Measurements from ENCODE around the gene PBX4.
"Not testable (repeated sequence)": the region's sequence is repeated elsewhere in the genome, so short reads cannot be mapped to it uniquely, and the experiment has no call there.

- not testable (repeated sequence) for TF ChIP-seq CTCF, EP300 (IDR thresholded peaks at IDR 0.05)
Observed at GRCh38 chr19:19606686-19607085, 11.8 kb downstream of the PBX4 start.

All from tibial nerve (tissue), 4 donors.